Measurements from ENCODE around the gene IL11RA.

IL11RA gene

GRCh38 chr9:34612788-34613390 is 39.1 kb upstream of the IL11RA start:
- Histone ChIP-seq H3K4ac (ENCODE audit: low read depth, low read length) (no peak overlapping the region), H2AK5ac (ENCODE audit: low read length) (no peak overlapping the region), H2BK120ac (ENCODE audit: insufficient read depth, low read length, poor library complexity) (no peak overlapping the region), H4K12ac (ENCODE audit: low read depth, low read length) (no peak overlapping the region), H3K27me3 (ENCODE audit: insufficient read depth, low read length) (no peaks in the 10 kb centered on the region), H3K36me3 (ENCODE audit: control insufficient read depth in 1 of 2, insufficient read depth in 2 of 2, low read length in 2 of 2) (peaks cover 2 to 11% of the 10 kb centered on the region in 2 experiments), H2AFZ (ENCODE audit: insufficient read depth, low read length, poor library complexity) (no peak overlapping the region), H3K23ac (ENCODE audit: low read length) (no peak overlapping the region), H3K9ac (ENCODE audit: low read length) (no peak overlapping the region), H3K4me1 (ENCODE audit: control insufficient read depth in 1 of 2, insufficient read depth in 2 of 2, low read length in 2 of 2) (peaks cover 6 to 10% of the 10 kb centered on the region in 2 experiments), H3K79me2 (ENCODE audit: control insufficient read depth, insufficient read depth, low read length, poor library complexity) (peaks cover 8% of the 10 kb centered on the region), H3K4me2 (ENCODE audit: low read length) (peak overlapping the region; percentile 67), H3K79me1 (ENCODE audit: low read length) (peaks cover 8% of the 10 kb centered on the region), H4K91ac (ENCODE audit: low read depth, low read length) (peak overlapping the region; percentile 21), H4K8ac (ENCODE audit: low read depth, low read length) (peak overlapping the region; percentile 30), H2BK12ac (ENCODE audit: low read length) (no peak overlapping the region), H3K14ac (ENCODE audit: low read length) (no peak overlapping the region), H3K18ac (ENCODE audit: low read length) (no peak overlapping the region), H3K4me3 (ENCODE audit: low read depth, low read length) (no peak overlapping the region), H3K9me3 (ENCODE audit: insufficient read depth, low read depth, low read length) (no peaks in the 10 kb centered on the region), H3K27ac (ENCODE audit: low read depth, low read length) (no peak overlapping the region), H2BK5ac (ENCODE audit: low read depth, low read length, poor library complexity) (no peak overlapping the region)
- no CpG with 5 or more reads among the region's 15 CpGs for WGBS (ENCODE audit: extremely low coverage, insufficient coverage, insufficient read length)
- DNase-seq = peak; percentile 59 to 86

- Histone ChIP-seq H3K79me1 (ENCODE audit: low read length) (peaks cover 10% of the 10 kb centered on the region), H3K27ac (ENCODE audit: low read depth, low read length) (no peak overlapping the region), H3K18ac (ENCODE audit: low read length) (no peak overlapping the region), H3K36me3 (ENCODE audit: control insufficient read depth in 1 of 2, insufficient read depth in 2 of 2, low read length in 2 of 2) (peaks cover 2 to 13% of the 10 kb centered on the region in 2 experiments), H3K4me1 (ENCODE audit: control insufficient read depth in 1 of 2, insufficient read depth in 2 of 2, low read length in 2 of 2) (peaks cover 9 to 17% of the 10 kb centered on the region in 2 experiments), H3K23ac (ENCODE audit: low read length) (no peak overlapping the region), H3K79me2 (ENCODE audit: control insufficient read depth, insufficient read depth, low read length, poor library complexity) (peaks cover 8% of the 10 kb centered on the region), H2BK5ac (ENCODE audit: low read depth, low read length, poor library complexity) (no peak overlapping the region), H2BK120ac (ENCODE audit: insufficient read depth, low read length, poor library complexity) (no peak overlapping the region), H2AFZ (ENCODE audit: insufficient read depth, low read length, poor library complexity) (no peak overlapping the region), H3K14ac (ENCODE audit: low read length) (no peak overlapping the region), H3K4me2 (ENCODE audit: low read length) (no peak overlapping the region), H2BK12ac (ENCODE audit: low read length) (no peak overlapping the region), H2AK5ac (ENCODE audit: low read length) (no peak overlapping the region), H4K12ac (ENCODE audit: low read depth, low read length) (no peak overlapping the region), H3K9me3 (ENCODE audit: insufficient read depth, low read depth, low read length) (no peaks in the 10 kb centered on the region), H3K4me3 (ENCODE audit: low read depth, low read length) (no peak overlapping the region), H4K91ac (ENCODE audit: low read depth, low read length) (no peak overlapping the region), H3K4ac (ENCODE audit: low read depth, low read length) (no peak overlapping the region), H3K9ac (ENCODE audit: low read length) (no peak overlapping the region), H4K8ac (ENCODE audit: low read depth, low read length) (no peak overlapping the region), H3K27me3 (ENCODE audit: insufficient read depth, low read length) (no peaks in the 10 kb centered on the region)
- no CpG with 5 or more reads among the region's 2 CpGs for WGBS (ENCODE audit: extremely low coverage, insufficient coverage, insufficient read length)
- no peak for DNase-seq
Observed at GRCh38 chr9:34615132-34615531, 36.9 kb upstream of the IL11RA start.

GRCh38 chr9:34620061-34620994 is 31.7 kb upstream of the IL11RA start, which contains the start of gene DCTN3:
DCTN3 (minus strand) TSS chr9:34620495; CDS start chr9:34620464, 31 bp downstream.
- Histone ChIP-seq H3K4ac (ENCODE audit: low read depth, low read length) (no peak within 1 kb of the TSS), H3K4me2 (ENCODE audit: low read length) (peak within 1 kb of the TSS; percentile 90)

DNA sequence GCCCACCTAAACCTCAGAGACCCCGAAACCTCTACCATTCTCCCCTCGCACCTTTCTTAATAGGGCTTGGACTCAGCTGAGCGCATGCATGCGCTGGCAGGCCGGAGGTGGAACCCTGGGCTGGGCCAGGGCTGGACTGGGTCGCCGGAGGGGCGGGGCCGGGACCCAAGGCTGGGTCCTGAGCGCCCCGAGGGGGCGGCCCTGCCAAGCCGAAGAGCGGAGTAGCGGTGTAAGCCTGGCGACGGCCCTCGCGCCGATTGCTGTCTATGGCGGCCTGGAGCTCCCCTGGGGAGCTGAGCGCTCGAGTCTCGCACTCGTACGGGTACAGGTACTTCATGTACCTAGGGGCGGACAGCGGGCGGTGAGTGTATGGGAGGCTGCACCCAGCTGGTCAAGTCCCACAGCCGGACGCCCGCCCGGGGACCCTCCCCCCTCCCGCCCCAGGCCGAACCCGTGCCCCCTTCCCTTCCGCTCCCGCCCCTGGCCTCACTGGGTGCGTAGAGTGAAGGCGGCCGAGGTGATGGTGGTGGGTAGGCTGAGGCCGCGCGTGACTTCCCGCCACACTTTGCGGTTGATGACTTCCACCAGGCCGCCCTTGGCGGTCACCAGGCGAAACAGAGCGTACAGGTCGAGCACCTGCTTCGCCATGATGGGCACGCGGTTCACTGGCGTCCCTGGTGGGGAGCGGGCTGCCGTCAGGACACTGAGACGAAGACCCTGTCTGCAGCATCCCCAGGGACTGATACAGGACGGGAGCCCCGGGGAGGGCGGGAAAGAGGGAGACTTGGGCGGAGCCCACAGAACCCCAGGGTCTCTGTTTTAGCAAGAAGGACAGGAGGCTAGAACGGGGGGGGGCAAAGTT is 28.4 kb upstream of the IL11RA start:
- Histone ChIP-seq H3K9me3 (ENCODE audit: insufficient read depth, low read depth, low read length) (peaks cover 15% of the 10 kb centered on the region), H4K8ac (ENCODE audit: low read depth, low read length) (no peak overlapping the region), H3K9ac (ENCODE audit: low read length) (no peak overlapping the region), H3K4me1 (ENCODE audit: control insufficient read depth in 1 of 2, insufficient read depth in 2 of 2, low read length in 2 of 2) (peaks cover 7 to 9% of the 10 kb centered on the region in 2 experiments), H3K4ac (ENCODE audit: low read depth, low read length) (no peak overlapping the region), H3K4me2 (ENCODE audit: low read length) (no peak overlapping the region), H4K12ac (ENCODE audit: low read depth, low read length) (no peak overlapping the region), H2BK120ac (ENCODE audit: insufficient read depth, low read length, poor library complexity) (no peak overlapping the region), H3K27me3 (ENCODE audit: insufficient read depth, low read length) (peaks cover 43% of the 10 kb centered on the region), H3K23ac (ENCODE audit: low read length) (no peak overlapping the region), H2AK5ac (ENCODE audit: low read length) (no peak overlapping the region), H2AFZ (ENCODE audit: insufficient read depth, low read length, poor library complexity) (no peak overlapping the region), H3K79me1 (ENCODE audit: low read length) (peaks cover 3% of the 10 kb centered on the region), H3K14ac (ENCODE audit: low read length) (no peak overlapping the region), H3K18ac (ENCODE audit: low read length) (no peak overlapping the region), H4K91ac (ENCODE audit: low read depth, low read length) (no peak overlapping the region), H3K79me2 (ENCODE audit: control insufficient read depth, insufficient read depth, low read length, poor library complexity) (peaks cover 2% of the 10 kb centered on the region), H3K27ac (ENCODE audit: low read depth, low read length) (no peak overlapping the region), H2BK12ac (ENCODE audit: low read length) (no peak overlapping the region), H2BK5ac (ENCODE audit: low read depth, low read length, poor library complexity) (no peak overlapping the region), H3K36me3 (ENCODE audit: control insufficient read depth in 1 of 2, insufficient read depth in 2 of 2, low read length in 2 of 2) (no peaks in the 10 kb centered on the region), H3K4me3 (ENCODE audit: low read depth, low read length) (no peak overlapping the region)
- DNase-seq = no peak
- no CpG with 5 or more reads among the region's 63 CpGs for WGBS (ENCODE audit: extremely low coverage, insufficient coverage, insufficient read length)

More at GRCh38 chr9:34620061-34620994, 31.7 kb upstream of the IL11RA start, which contains the start of gene DCTN3:
- H2AK5ac ChIP-seq (ENCODE audit: low read length) = no peak within 1 kb of the TSS
- no CpG with 5 or more reads among the region's 43 CpGs for WGBS (ENCODE audit: extremely low coverage, insufficient coverage, insufficient read length)
- H3K27ac ChIP-seq (ENCODE audit: low read depth, low read length) = no peak within 1 kb of the TSS
- H3K18ac ChIP-seq (ENCODE audit: low read length) = no peak within 1 kb of the TSS
- peak within 1 kb of the TSS; percentile 73 for H3K9ac ChIP-seq (ENCODE audit: low read length)
- H3K27me3 ChIP-seq (ENCODE audit: insufficient read depth, low read length) = peaks cover 20% of the 10 kb centered on the region
- peak within 1 kb of the TSS; percentile 27 for H4K12ac ChIP-seq (ENCODE audit: low read depth, low read length)
- H4K91ac ChIP-seq (ENCODE audit: low read depth, low read length) = peak within 1 kb of the TSS; percentile 42
- peak within 1 kb of the TSS; percentile 86 for H3K4me3 ChIP-seq (ENCODE audit: low read depth, low read length)
- H3K4me1 ChIP-seq (ENCODE audit: control insufficient read depth in 1 of 2, insufficient read depth in 2 of 2, low read length in 2 of 2) = peaks cover 7 to 8% of the 10 kb centered on the region in 2 experiments
- peak within 1 kb of the TSS; percentile 96 for H4K8ac ChIP-seq (ENCODE audit: low read depth, low read length)
- peaks cover 2 to 11% of the 10 kb centered on the region in 2 experiments for H3K36me3 ChIP-seq (ENCODE audit: control insufficient read depth in 1 of 2, insufficient read depth in 2 of 2, low read length in 2 of 2)
- H3K79me1 ChIP-seq (ENCODE audit: low read length) = peaks cover 3% of the 10 kb centered on the region
- H3K23ac ChIP-seq (ENCODE audit: low read length) = no peak within 1 kb of the TSS
- no peak within 1 kb of the TSS for H2BK5ac ChIP-seq (ENCODE audit: low read depth, low read length, poor library complexity)
- H2BK120ac ChIP-seq (ENCODE audit: insufficient read depth, low read length, poor library complexity) = no peak within 1 kb of the TSS
- DNase-seq = peak; percentile 97
- no peak within 1 kb of the TSS for H2BK12ac ChIP-seq (ENCODE audit: low read length)
- peak within 1 kb of the TSS; percentile 85 for H2AFZ ChIP-seq (ENCODE audit: insufficient read depth, low read length, poor library complexity)
- H3K79me2 ChIP-seq (ENCODE audit: control insufficient read depth, insufficient read depth, low read length, poor library complexity) = peaks cover 2% of the 10 kb centered on the region
- H3K14ac ChIP-seq (ENCODE audit: low read length) = peak within 1 kb of the TSS; percentile 55
- H3K9me3 ChIP-seq (ENCODE audit: insufficient read depth, low read depth, low read length) = peaks cover 10% of the 10 kb centered on the region

Data from trophoblast cell (in vitro differentiated cells and primary cell).